Measurements from ENCODE around the gene MAPK1.

DNA sequence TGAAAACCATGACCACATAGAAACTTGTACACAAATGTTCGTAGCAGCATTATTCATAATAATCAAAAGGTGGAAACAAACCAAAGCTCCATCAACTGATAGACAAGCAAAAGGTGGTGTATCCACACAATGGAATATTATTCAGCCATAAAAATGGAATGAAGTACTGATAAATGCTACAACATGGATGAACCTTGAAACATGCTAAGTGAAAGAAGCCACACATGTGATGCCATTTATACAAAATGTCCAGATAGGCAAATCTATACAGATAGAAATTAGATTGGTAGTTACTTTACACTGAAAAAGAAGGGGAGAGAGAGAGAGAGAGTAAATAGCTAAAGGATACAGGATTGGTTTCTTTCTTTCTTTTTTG, 27.7 kb downstream of the MAPK1 start:
- TF ChIP-seq EZH2 (IDR thresholded peaks at IDR 0.05; ENCODE audit: borderline replicate concordance, low read depth, low read length, poor library complexity, severe bottlenecking) = no peak
- TF ChIP-seq, protein P1, sequence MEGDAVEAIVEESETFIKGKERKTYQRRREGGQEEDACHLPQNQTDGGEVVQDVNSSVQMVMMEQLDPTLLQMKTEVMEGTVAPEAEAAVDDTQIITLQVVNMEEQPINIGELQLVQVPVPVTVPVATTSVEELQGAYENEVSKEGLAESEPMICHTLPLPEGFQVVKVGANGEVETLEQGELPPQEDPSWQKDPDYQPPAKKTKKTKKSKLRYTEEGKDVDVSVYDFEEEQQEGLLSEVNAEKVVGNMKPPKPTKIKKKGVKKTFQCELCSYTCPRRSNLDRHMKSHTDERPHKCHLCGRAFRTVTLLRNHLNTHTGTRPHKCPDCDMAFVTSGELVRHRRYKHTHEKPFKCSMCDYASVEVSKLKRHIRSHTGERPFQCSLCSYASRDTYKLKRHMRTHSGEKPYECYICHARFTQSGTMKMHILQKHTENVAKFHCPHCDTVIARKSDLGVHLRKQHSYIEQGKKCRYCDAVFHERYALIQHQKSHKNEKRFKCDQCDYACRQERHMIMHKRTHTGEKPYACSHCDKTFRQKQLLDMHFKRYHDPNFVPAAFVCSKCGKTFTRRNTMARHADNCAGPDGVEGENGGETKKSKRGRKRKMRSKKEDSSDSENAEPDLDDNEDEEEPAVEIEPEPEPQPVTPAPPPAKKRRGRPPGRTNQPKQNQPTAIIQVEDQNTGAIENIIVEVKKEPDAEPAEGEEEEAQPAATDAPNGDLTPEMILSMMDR (conservative IDR thresholded peaks at IDR 0.05; ENCODE audit: low read depth, low read length) = no peak
